WERI-Rb-1 (cell line): Measurements from ENCODE around the gene BHMT2.
A peak's percentile ranks its signal among the peaks of the same experiment; 100 is the strongest.

Experiments used
- DNase-seq: peaks from one replicate; pipeline ENCODE4 v3.0.0-alpha.2; 2020
- H3K27ac ChIP-seq: fragments of 250-450 bp; sonication (Bioruptor Pico); 2 replicates; pipeline ENCODE4 v1.5.1; 2020; ENCODE audit warnings: mild to moderate bottlenecking, moderate library complexity
- H3K27me3 ChIP-seq: fragments of 250-450 bp; sonication (Bioruptor Pico); 2 replicates; pipeline ENCODE4 v1.5.1; 2021; ENCODE audit warnings: mild to moderate bottlenecking, low read depth, moderate library complexity; ENCODE audit not compliant: insufficient read depth, severe bottlenecking
- H3K36me3 ChIP-seq: fragments of 250-450 bp; sonication (Bioruptor Pico); 2 replicates; pipeline ENCODE4 v1.5.1; 2020; ENCODE audit warnings: mild to moderate bottlenecking, moderate library complexity
- H3K4me3 ChIP-seq: 2 replicates; pipeline ENCODE4 v1.5.1; 2011; ENCODE audit warnings: low read depth, mild to moderate bottlenecking, control low read depth, low read length
- H3K9me3 ChIP-seq: fragments of 250-450 bp; sonication (Bioruptor Pico); 2 replicates; pipeline ENCODE4 v1.5.1; 2021; ENCODE audit warnings: mild to moderate bottlenecking, moderate library complexity; ENCODE audit not compliant: severe bottlenecking
- TF ChIP-seq, protein P1 (sequence below): IDR thresholded peaks from 2 replicates; pipeline ENCODE4 v1.5.1; 2011; ENCODE audit warnings: low read depth, mild to moderate bottlenecking, control low read depth, inconsistent platforms, low read length

BHMT2 gene, protein sequence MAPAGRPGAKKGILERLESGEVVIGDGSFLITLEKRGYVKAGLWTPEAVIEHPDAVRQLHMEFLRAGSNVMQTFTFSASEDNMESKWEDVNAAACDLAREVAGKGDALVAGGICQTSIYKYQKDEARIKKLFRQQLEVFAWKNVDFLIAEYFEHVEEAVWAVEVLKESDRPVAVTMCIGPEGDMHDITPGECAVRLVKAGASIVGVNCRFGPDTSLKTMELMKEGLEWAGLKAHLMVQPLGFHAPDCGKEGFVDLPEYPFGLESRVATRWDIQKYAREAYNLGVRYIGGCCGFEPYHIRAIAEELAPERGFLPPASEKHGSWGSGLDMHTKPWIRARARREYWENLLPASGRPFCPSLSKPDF

DNA sequence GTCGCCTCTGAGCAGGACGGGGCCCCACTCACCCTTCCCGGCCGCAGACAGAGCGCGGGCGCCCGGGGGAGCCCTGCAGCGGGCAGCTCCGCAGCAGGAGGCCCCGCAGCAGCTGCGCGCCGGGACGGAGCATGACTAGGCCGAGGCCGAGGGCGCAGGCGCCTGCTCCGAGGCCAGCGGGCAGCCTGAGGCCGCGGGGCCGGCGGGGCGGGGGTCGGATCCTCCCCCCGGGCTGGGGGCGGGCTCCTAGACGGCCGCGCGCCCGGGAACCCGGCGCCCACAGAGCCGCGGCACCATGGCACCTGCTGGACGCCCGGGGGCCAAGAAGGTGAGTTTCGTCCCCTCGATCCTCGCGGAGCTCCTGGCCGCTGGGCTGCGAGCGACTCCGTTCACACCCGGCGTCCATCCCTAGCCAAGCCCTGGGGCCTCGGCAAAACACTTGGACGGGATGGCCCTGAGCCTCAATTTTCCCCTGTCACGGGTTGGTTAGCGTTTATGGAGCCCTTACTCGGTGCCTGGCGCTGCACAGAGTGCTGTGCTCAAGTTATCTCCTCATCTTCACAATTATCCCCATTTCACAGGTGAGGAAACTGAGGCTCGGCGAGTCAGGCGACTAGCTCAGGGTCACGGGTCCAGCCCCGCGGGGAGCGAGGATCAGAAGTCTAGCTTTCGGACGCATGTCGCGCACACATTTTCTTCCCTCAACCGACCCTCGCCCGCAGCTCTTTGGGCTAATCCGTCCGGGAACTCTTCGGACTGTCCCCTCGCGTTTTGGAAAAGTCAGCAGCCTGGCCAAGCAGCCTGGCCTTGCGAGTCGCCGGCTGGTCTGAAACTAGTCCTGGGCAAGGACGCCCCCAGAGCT lies at the start of gene BHMT2, which contains the start of gene DMGDH:
Gene BHMT2, plus strand, starts transcription at position 280 of the 862 bp plus-strand sequence. Its CDS starts 16 bp downstream, at position 296.
Gene DMGDH, minus strand, starts transcription at position 187 of the 862 bp plus-strand sequence. Its CDS starts 54 bp downstream, at position 133.
- TF ChIP-seq, protein P1, sequence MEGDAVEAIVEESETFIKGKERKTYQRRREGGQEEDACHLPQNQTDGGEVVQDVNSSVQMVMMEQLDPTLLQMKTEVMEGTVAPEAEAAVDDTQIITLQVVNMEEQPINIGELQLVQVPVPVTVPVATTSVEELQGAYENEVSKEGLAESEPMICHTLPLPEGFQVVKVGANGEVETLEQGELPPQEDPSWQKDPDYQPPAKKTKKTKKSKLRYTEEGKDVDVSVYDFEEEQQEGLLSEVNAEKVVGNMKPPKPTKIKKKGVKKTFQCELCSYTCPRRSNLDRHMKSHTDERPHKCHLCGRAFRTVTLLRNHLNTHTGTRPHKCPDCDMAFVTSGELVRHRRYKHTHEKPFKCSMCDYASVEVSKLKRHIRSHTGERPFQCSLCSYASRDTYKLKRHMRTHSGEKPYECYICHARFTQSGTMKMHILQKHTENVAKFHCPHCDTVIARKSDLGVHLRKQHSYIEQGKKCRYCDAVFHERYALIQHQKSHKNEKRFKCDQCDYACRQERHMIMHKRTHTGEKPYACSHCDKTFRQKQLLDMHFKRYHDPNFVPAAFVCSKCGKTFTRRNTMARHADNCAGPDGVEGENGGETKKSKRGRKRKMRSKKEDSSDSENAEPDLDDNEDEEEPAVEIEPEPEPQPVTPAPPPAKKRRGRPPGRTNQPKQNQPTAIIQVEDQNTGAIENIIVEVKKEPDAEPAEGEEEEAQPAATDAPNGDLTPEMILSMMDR: no peak
- Histone ChIP-seq H3K4me3 (no peak within 1 kb of the TSS), H3K36me3 (no peaks in the 10 kb centered on the region; the same call in 1 of the 2 replicates), H3K27ac (no peak within 1 kb of the TSS), H3K9me3 (peaks cover 5% of the 10 kb centered on the region), H3K27me3 (no peaks in the 10 kb centered on the region)
- no peak for DNase-seq

DNA sequence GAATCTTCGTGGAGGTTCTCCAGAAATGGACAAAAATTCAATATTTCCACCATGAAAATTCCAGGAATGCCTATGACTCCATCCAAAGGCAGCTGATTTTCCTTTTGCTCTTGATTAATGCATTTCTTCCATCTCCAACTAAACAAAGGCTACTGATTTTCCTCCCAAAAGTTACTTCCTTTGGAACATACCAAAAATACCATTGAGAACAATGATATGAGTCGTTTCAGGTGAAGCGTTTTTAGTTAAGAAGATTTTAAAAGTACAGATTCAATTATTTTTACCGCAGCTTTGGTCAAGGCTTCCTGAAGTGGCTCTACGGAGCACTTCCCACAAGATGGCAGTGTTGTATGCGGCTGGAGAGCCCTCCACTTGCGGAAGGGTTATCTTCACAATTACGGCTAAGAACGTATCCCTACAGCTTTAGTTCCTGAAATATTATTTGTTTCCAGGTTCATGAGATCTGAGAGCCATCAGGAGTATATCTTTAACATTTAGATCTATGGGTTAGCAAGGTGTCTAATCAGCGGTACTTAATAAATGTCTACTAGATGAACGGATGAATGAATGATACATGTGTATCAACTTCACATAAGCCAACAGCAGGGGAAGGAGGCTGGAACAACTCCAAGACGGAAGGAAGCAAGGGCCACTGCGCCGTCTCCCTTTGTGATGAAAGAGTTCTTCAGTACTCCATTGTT lies 48.6 kb upstream of the BHMT2 start:
- Histone ChIP-seq H3K27me3 (no peaks in the 10 kb centered on the region), H3K36me3 (no peaks in the 10 kb centered on the region), H3K9me3 (no peaks in the 10 kb centered on the region), H3K27ac (no peak overlapping the region), H3K4me3 (peak overlapping the region; percentile 26)
- TF ChIP-seq, protein P1: peak; percentile 75
- peak; percentile 67 for DNase-seq

DNA sequence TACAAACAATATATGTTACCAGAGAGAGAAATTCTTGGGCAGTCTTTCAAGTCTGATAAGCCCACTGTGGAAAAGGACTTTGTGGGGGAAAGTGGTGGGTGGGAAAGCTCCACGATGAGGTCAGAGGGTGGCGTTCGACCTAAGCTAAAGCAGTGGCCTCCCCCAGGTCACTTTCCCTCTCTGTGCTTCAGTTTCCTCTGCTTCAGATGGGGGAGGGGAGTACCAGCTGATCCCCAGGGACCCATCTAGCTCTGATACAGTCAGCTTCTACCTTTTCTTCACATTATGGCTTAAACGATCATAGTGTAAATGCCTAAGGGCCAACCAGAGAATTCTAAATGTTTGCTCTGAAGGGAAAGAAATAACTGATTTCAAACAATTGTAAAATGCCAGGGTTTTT lies 47.8 kb upstream of the BHMT2 start:
- H3K4me3 ChIP-seq: no peak overlapping the region

DNA sequence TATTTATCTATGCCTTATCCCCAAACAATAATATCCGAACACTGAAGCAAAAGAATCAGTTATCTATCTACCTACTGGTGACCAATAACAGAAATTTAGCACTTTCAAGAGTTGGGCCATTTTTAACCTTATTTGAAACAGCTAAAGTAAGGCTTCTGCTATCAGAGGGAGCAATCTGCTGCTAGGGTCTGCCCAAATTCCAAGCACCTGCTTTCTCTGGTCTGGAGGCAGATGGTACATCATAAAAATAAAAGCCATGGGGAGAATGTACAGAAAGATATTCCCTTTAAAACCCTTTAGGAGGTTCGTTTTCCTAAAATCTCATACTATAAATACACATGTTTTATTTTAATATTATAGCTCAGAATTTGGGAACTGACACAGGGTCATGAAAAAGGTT lies 46.8 kb upstream of the BHMT2 start:
- Histone ChIP-seq H3K27me3 (no peaks in the 10 kb centered on the region), H3K4me3 (no peak overlapping the region), H3K36me3 (no peaks in the 10 kb centered on the region), H3K27ac (no peak overlapping the region), H3K9me3 (no peaks in the 10 kb centered on the region)
- TF ChIP-seq, protein P1: no peak
- DNase-seq: no peak

More for the DNA sequence above, 47.8 kb upstream of the BHMT2 start:
- Histone ChIP-seq H3K27me3 (no peaks in the 10 kb centered on the region), H3K9me3 (no peaks in the 10 kb centered on the region), H3K27ac (no peak overlapping the region), H3K36me3 (no peaks in the 10 kb centered on the region)
- DNase-seq: peak; percentile 18
- TF ChIP-seq, protein P1: no peak

DNA sequence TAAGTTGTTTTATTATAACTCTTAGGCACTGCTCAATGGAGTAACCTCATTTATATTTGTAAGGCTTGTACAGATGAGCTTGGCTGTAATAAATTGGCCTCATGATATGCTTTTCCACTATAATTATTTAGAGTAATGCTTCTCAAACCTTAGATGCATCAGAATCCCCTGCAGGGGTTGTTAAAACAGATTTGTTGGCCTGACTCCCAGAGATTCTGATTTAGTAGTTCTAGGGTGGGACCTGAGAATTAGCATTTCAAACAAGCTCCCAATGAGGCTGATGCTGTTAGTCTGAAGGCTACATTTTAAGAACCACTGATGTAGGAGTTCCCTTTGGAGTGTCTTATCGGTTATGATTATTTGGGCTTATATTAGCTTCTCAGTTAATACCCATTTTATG lies 46.2 kb upstream of the BHMT2 start:
- no peaks in the 10 kb centered on the region for H3K9me3 ChIP-seq
- no peaks in the 10 kb centered on the region for H3K27me3 ChIP-seq
- TF ChIP-seq, protein P1: no peak
- no peak overlapping the region for H3K27ac ChIP-seq
- no peak for DNase-seq
- no peak overlapping the region for H3K4me3 ChIP-seq
- H3K36me3 ChIP-seq: no peaks in the 10 kb centered on the region
